Measurements from ENCODE around the gene RPL35A. TPM values are rescaled to one million over a fixed set of nuclear protein-coding genes. Genes with fewer than 3 reads are reported as not detected.

RPL35A gene
- total RNA-seq, 1 donor from 2014 or later = 775 TPM

DNA sequence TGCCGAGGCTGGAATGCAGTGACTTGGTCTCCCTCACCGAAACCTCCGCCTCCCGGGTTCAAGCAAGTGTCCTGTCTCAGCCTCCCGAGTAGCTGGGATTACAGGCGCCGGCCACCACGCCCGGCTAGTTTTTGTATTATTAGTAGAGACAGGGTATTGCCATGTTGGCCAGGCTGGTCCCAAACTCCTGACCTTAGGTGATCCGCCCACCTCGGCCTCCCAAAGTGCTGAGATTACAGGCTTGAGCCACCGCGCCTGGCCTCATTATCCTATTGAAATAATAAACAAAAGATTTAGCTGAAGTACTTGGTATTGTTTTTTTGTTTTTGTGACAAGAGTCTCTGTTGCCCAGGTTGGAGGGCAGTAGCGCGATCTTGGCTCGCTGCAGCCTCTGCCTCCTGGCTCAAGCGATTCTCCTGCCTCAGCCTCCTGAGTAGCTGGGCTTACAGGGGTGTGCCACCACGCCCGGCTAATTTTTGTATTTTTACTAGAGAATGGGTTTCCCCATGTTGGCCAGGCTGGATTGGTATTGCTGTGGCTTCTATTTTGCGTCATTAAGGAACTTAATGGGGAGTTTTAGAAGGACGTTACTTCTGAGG lies 1.5 kb downstream of the RPL35A start:
- no peak for DNase-seq
- Histone ChIP-seq H3K36me3 (peaks cover 55% of the 10 kb centered on the region), H3K4me1 (peaks cover 61% of the 10 kb centered on the region), H3K9me3 (replicated peaks) (no peaks in the 10 kb centered on the region), H3K27me3 (ENCODE audit: low read depth) (no peaks in the 10 kb centered on the region), H3K4me3 (peak overlapping the region; percentile 74), H3K27ac (replicated peaks) (no peak overlapping the region)
- TF ChIP-seq, protein P1, sequence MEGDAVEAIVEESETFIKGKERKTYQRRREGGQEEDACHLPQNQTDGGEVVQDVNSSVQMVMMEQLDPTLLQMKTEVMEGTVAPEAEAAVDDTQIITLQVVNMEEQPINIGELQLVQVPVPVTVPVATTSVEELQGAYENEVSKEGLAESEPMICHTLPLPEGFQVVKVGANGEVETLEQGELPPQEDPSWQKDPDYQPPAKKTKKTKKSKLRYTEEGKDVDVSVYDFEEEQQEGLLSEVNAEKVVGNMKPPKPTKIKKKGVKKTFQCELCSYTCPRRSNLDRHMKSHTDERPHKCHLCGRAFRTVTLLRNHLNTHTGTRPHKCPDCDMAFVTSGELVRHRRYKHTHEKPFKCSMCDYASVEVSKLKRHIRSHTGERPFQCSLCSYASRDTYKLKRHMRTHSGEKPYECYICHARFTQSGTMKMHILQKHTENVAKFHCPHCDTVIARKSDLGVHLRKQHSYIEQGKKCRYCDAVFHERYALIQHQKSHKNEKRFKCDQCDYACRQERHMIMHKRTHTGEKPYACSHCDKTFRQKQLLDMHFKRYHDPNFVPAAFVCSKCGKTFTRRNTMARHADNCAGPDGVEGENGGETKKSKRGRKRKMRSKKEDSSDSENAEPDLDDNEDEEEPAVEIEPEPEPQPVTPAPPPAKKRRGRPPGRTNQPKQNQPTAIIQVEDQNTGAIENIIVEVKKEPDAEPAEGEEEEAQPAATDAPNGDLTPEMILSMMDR (IDR thresholded peaks at IDR 0.05; ENCODE audit: borderline replicate concordance) = no peak
- intact Hi-C loops (cut with micrococcal nuclease) = no loop called here

DNA sequence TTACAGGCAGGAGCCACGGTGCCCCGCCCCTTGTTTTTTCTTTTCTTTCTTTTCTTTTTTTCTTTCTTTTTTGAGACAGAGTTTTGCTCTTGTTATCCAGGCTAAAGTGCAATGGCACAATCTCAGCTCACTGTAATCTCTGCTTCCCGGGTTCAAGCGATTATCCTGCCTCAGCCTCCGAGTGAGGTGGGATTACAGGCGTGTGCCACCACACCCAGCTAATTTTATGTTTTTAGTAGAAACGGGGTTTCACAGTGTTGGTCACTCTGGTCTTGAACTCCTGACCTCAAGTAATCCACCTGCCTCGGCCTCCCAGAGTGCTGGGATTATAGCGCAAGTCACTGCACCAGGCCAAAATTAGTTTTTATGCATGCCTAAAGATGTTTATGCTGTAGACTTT lies 2.5 kb downstream of the RPL35A start:
- intact Hi-C loops (cut with micrococcal nuclease) = no loop called here
- no peaks in the 10 kb centered on the region for H3K27me3 ChIP-seq (ENCODE audit: low read depth)
- TF ChIP-seq, protein P1 (IDR thresholded peaks at IDR 0.05; ENCODE audit: borderline replicate concordance) = no peak

DNA sequence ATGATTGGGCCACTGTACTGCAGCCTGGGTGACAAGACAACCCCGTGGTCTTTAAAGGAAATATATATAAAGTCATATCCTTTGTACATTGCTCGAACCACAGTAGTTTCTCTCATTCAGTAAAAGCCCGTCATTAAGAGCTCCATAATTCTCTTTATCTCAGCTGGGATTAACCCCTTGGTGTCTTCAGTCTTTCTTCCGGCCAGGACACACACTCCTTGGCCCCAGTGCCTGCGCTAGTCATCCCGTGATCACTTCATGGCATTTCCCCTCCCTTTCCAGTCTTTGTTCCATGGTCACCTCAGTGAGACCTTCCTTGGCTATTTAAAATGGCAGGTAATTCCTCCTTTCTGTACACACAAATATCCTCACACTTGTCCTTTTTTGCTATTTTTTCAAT lies 3.3 kb downstream of the RPL35A start:
- Histone ChIP-seq H3K27ac (replicated peaks) (peak overlapping the region; percentile 78), H3K9me3 (replicated peaks) (no peaks in the 10 kb centered on the region), H3K36me3 (peaks cover 59% of the 10 kb centered on the region), H3K4me1 (peaks cover 75% of the 10 kb centered on the region), H3K27me3 (ENCODE audit: low read depth) (no peaks in the 10 kb centered on the region), H3K4me3 (peak overlapping the region; percentile 34)
- intact Hi-C loops (cut with micrococcal nuclease) = no loop called here
- DNase-seq = no peak
- TF ChIP-seq, protein P1 (IDR thresholded peaks at IDR 0.05; ENCODE audit: borderline replicate concordance) = no peak

More for the DNA sequence above, 2.5 kb downstream of the RPL35A start:
- Histone ChIP-seq H3K9me3 (replicated peaks) (no peaks in the 10 kb centered on the region), H3K4me3 (peak overlapping the region; percentile 74), H3K27ac (replicated peaks) (peak overlapping the region; percentile 78), H3K4me1 (peaks cover 66% of the 10 kb centered on the region), H3K36me3 (peaks cover 59% of the 10 kb centered on the region)
- no peak for DNase-seq

DNA sequence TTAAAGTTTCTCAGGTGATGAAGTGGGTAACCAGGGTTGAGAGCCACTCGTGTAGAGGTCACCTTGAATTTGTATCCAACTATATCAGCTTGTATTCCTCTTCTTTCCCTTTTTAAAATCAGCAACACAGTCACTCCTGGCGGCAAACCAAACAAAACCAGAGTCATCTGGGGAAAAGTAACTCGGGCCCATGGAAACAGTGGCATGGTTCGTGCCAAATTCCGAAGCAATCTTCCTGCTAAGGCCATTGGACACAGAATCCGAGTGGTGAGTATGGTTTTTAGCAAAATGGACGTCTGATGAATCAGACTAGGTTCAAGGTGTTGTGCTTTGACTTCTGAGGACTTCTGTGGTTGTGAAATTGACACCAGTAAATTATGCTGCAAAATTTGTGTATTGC lies 3.9 kb downstream of the RPL35A start:
- peaks cover 81% of the 10 kb centered on the region for H3K4me1 ChIP-seq
- H3K27ac ChIP-seq (replicated peaks) = peak overlapping the region; percentile 78
- no peaks in the 10 kb centered on the region for H3K27me3 ChIP-seq (ENCODE audit: low read depth)
- H3K4me3 ChIP-seq = peak overlapping the region; percentile 34
- H3K36me3 ChIP-seq = peaks cover 59% of the 10 kb centered on the region
- DNase-seq = no peak
- TF ChIP-seq, protein P1 (IDR thresholded peaks at IDR 0.05; ENCODE audit: borderline replicate concordance) = no peak
- H3K9me3 ChIP-seq (replicated peaks) = no peaks in the 10 kb centered on the region
- intact Hi-C loops (cut with micrococcal nuclease) = no loop called here

DNA sequence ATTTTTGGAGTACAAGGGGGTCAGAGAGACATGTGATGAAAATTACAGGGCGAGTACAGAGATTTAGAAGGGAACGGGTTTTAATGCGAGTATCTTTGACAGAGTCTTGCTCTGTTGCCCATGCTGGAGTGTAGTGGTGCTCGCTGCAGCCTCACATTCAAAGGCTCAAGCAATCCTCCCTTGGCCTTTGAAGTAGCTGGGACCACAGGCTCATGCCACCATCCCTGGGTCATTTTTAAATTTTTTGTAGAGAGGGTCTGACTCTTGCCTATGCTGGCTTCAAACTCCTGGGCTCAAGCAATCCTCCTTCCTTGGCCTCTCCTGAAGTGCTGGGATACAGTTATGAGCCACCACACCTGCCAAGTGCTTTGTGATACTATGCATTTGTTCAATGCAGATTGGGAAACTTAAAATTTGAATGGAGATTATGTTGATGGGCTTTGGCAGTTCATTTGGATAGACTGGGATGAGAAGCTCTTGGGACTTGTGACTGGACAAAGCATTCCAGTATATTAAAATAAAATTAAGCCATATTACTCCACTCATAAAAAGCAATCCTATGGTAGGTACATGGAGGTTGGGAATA lies 6.0 kb downstream of the RPL35A start:
- H3K4me1 ChIP-seq = peaks cover 85% of the 10 kb centered on the region
- intact Hi-C loops (cut with micrococcal nuclease) = no loop called here

More for the DNA sequence above, 6.0 kb downstream of the RPL35A start:
- H3K4me3 ChIP-seq = no peak overlapping the region
- TF ChIP-seq, protein P1 (IDR thresholded peaks at IDR 0.05; ENCODE audit: borderline replicate concordance) = no peak
- H3K27me3 ChIP-seq (ENCODE audit: low read depth) = no peaks in the 10 kb centered on the region
- DNase-seq = no peak
- H3K36me3 ChIP-seq = peaks cover 59% of the 10 kb centered on the region
- H3K27ac ChIP-seq (replicated peaks) = no peak overlapping the region
- no peaks in the 10 kb centered on the region for H3K9me3 ChIP-seq (replicated peaks)

Data from left ventricle myocardium inferior (tissue), 1 donor.